RWPE2 (cell line): ENCODE data around the gene SLC37A3.
A peak's percentile ranks its signal among the peaks of the same experiment; 100 is the strongest.
"Not testable (repeated sequence)": the region's sequence is repeated elsewhere in the genome, so short reads cannot be mapped to it uniquely, and the experiment has no call there.

Source experiments
- ATAC-seq: fragments of 200-7000 bp; cut with Tn5 transposase; 3 replicates; pipeline ENCODE4 v1.9.1; 2021; ENCODE audit warnings: low read depth
- DNase-seq: peaks from one replicate; pipeline ENCODE4 v3.0.0-alpha.2; 2020; ENCODE audit warnings: low spot score
- H3K27ac ChIP-seq: fragments of 450-650 bp; 2 replicates; pipeline ENCODE4 v1.5.1; 2017; ENCODE audit warnings: mild to moderate bottlenecking; ENCODE audit not compliant: poor library complexity, severe bottlenecking
- H3K27me3 ChIP-seq: fragments of 250-450 bp; sonication (Bioruptor Pico); 2 replicates; pipeline ENCODE4 v1.5.1; 2021; ENCODE audit warnings: mild to moderate bottlenecking, moderate library complexity; ENCODE audit not compliant: insufficient read depth, poor library complexity, severe bottlenecking
- H3K36me3 ChIP-seq: fragments of 250-450 bp; sonication (Bioruptor Pico); 2 replicates; pipeline ENCODE4 v1.5.1; 2020; ENCODE audit warnings: low read depth, mild to moderate bottlenecking, moderate library complexity
- H3K4me1 ChIP-seq: fragments of 250-450 bp; sonication (Bioruptor Pico); 2 replicates; pipeline ENCODE4 v1.5.1; 2021; ENCODE audit warnings: mild to moderate bottlenecking, moderate library complexity; ENCODE audit not compliant: insufficient read depth, poor library complexity, severe bottlenecking
- H3K4me3 ChIP-seq: fragments of 250-450 bp; sonication (Bioruptor Pico); 2 replicates; pipeline ENCODE4 v1.5.1; 2021; ENCODE audit warnings: mild to moderate bottlenecking, moderate library complexity; ENCODE audit not compliant: severe bottlenecking
- H3K9me3 ChIP-seq: fragments of 250-450 bp; sonication (Bioruptor Pico); 2 replicates; pipeline ENCODE4 v1.5.1; 2021; ENCODE audit warnings: mild to moderate bottlenecking, moderate library complexity; ENCODE audit not compliant: severe bottlenecking
- TF ChIP-seq, protein P1 (sequence below): fragments of 450-650 bp; IDR thresholded peaks from one replicate; pipeline ENCODE4 v1.5.1; 2017; ENCODE audit warnings: mild to moderate bottlenecking, moderate library complexity; ENCODE audit not compliant: poor library complexity, severe bottlenecking

Gene SLC37A3

DNA sequence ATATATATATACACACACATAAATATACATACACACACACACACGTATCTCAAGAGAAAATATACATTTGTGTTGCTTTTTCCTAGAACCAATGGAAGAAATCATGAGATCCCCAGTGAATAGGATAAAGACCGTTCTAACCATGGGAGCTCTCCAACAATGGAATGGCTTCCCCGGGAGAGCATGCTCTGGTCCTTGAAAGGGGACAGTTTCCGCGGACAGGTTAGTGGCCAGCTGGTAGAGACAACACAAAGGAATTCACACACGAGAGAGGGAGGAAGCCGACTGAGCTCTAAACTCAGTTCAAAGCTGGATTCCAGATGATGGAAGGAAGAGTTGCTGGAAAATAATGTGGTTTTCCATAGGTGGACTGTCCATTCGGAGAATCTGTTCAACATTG lies 72.7 kb downstream of the SLC37A3 start:
- no peak overlapping the region for H3K4me3 ChIP-seq
- H3K36me3 ChIP-seq: no peaks in the 10 kb centered on the region
- DNase-seq (no peak), ATAC-seq (no peak)
- no peak overlapping the region for H3K27ac ChIP-seq
- no peaks in the 10 kb centered on the region for H3K4me1 ChIP-seq
- no peaks in the 10 kb centered on the region for H3K27me3 ChIP-seq
- H3K9me3 ChIP-seq: no peaks in the 10 kb centered on the region
- TF ChIP-seq, protein P1, sequence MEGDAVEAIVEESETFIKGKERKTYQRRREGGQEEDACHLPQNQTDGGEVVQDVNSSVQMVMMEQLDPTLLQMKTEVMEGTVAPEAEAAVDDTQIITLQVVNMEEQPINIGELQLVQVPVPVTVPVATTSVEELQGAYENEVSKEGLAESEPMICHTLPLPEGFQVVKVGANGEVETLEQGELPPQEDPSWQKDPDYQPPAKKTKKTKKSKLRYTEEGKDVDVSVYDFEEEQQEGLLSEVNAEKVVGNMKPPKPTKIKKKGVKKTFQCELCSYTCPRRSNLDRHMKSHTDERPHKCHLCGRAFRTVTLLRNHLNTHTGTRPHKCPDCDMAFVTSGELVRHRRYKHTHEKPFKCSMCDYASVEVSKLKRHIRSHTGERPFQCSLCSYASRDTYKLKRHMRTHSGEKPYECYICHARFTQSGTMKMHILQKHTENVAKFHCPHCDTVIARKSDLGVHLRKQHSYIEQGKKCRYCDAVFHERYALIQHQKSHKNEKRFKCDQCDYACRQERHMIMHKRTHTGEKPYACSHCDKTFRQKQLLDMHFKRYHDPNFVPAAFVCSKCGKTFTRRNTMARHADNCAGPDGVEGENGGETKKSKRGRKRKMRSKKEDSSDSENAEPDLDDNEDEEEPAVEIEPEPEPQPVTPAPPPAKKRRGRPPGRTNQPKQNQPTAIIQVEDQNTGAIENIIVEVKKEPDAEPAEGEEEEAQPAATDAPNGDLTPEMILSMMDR: no peak

DNA sequence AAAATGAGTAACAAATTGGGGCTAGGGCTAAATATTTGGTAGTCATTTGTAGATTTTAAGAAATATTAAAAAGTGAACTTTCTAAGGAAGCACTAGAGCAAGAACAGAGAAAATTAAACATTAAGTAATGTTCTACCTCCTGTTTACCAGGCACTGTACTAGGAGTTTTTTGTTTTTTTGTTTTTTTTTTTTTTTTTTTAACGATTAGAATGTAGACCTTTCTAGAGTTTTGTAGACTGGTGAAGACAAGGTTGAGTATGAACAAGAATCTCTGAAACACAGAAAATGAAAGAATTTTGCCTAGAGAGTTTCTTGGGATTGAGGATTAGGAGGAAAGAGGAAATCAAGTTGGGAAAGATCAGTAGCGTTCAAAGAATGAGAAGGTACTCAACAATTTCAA lies 73.6 kb downstream of the SLC37A3 start:
- DNase-seq: no peak
- Histone ChIP-seq H3K9me3 (no peaks in the 10 kb centered on the region), H3K27me3 (no peaks in the 10 kb centered on the region), H3K4me1 (no peaks in the 10 kb centered on the region), H3K4me3 (no peak overlapping the region), H3K27ac (no peak overlapping the region), H3K36me3 (no peaks in the 10 kb centered on the region)
- TF ChIP-seq, protein P1: no peak
- no peak for ATAC-seq

DNA sequence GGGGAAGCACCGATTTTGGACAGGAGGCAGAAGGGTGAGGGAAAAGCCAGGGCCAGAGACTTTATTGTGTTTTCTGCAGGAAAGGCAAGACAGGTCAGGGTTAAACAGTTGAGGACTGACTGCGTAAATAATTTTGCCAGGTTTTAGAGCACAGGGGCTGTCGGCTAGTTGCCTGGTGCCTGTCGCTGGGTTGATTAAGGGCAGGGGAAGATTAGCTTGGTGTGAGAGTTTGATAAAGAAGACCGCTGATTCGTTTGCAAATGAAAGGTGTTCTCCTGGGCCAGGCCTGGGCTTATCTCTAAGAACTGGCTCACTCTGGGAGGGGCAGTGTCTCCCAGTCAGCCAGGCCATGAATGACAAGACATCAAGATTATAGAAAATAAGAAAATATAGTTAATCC lies 75.6 kb downstream of the SLC37A3 start:
- Histone ChIP-seq H3K9me3 (no peaks in the 10 kb centered on the region), H3K4me1 (no peaks in the 10 kb centered on the region), H3K27me3 (no peaks in the 10 kb centered on the region), H3K36me3 (no peaks in the 10 kb centered on the region), H3K4me3 (no peak overlapping the region), H3K27ac (no peak overlapping the region)
- DNase-seq (no peak), ATAC-seq (no peak)
- TF ChIP-seq, protein P1: no peak

DNA sequence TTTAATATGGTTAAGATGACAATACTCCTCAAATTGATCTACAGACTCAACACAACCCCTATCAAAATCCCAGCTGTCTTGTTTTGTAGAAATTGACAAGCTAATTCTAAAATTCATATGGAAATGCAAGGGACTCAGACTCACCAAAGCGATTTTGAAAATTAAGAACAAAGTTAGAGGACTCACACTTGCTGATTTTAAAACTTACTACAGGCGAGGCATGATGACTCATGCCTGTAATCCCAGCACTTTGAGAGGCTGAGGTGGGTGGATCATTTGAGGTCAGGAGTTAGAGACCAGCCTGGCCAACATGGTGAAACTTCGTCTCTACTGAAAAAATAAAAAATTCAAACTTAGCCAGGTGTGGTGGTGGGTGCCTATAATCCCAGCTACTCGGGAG lies 78.3 kb downstream of the SLC37A3 start:
- H3K4me1 ChIP-seq: peaks cover 13% of the 10 kb centered on the region
- not testable (repeated sequence) for H3K36me3 ChIP-seq, ATAC-seq

DNA sequence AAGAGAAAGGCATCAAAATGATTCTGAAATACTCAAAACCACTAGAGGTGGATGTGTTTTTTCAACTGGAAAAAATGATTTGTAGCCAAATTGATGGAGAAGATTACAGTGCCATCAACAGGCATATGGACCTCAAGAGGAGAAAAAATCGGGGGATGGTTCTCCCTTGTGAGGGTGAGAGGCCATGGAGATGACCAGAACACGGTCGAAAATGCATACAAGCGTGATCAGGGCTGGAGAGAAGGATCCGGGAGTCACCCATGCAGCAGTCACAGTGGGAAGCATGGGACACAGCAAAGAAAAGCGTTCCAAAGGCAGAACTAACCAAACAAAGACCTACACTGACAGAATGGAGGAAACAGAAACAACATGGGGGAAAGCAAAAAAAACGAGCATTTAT lies 80.3 kb downstream of the SLC37A3 start:
- Histone ChIP-seq H3K4me1 (peaks cover 13% of the 10 kb centered on the region), H3K27me3 (no peaks in the 10 kb centered on the region), H3K36me3 (no peaks in the 10 kb centered on the region), H3K4me3 (no peak overlapping the region), H3K27ac (no peak overlapping the region), H3K9me3 (no peaks in the 10 kb centered on the region)
- DNase-seq: no peak
- no peak for ATAC-seq
- TF ChIP-seq, protein P1: no peak

More for the DNA sequence above, 78.3 kb downstream of the SLC37A3 start:
- not testable (repeated sequence) for H3K27me3 ChIP-seq, DNase-seq, H3K4me3 ChIP-seq, H3K9me3 ChIP-seq, H3K27ac ChIP-seq

DNA sequence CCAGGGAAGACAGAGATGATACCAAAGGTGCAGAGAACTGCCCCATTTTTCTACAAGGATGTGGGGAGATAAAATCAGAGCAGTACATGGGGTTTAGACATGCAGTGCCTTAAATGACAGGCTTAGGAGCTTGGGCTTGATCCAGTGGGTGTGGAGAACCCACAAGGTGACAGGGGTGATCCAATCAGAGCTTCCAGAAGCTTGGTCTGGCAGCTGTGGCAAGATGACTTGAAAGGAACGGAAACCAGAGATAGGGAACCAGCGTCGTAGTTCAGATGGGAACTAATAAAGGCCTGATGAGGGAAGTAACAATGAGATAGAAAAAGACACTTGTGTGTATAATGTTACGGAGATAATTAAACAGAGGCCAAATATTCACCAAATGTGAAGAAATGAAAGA lies 80.7 kb downstream of the SLC37A3 start:
- no peak for ATAC-seq

More for the DNA sequence above, 80.7 kb downstream of the SLC37A3 start:
- no peak for DNase-seq
- Histone ChIP-seq H3K36me3 (no peaks in the 10 kb centered on the region), H3K27ac (peak overlapping the region; percentile 85), H3K9me3 (no peaks in the 10 kb centered on the region), H3K27me3 (no peaks in the 10 kb centered on the region), H3K4me1 (peaks cover 13% of the 10 kb centered on the region), H3K4me3 (no peak overlapping the region)
- TF ChIP-seq, protein P1: no peak
